ENCODE results near the gene RPL19.

GRCh38 chr17:39156491-39156890 is 43.6 kb upstream of the RPL19 start:
- no peak for TF ChIP-seq TAF1 (conservative IDR thresholded peaks at IDR 0.05)
- TF ChIP-seq, protein P1, sequence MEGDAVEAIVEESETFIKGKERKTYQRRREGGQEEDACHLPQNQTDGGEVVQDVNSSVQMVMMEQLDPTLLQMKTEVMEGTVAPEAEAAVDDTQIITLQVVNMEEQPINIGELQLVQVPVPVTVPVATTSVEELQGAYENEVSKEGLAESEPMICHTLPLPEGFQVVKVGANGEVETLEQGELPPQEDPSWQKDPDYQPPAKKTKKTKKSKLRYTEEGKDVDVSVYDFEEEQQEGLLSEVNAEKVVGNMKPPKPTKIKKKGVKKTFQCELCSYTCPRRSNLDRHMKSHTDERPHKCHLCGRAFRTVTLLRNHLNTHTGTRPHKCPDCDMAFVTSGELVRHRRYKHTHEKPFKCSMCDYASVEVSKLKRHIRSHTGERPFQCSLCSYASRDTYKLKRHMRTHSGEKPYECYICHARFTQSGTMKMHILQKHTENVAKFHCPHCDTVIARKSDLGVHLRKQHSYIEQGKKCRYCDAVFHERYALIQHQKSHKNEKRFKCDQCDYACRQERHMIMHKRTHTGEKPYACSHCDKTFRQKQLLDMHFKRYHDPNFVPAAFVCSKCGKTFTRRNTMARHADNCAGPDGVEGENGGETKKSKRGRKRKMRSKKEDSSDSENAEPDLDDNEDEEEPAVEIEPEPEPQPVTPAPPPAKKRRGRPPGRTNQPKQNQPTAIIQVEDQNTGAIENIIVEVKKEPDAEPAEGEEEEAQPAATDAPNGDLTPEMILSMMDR (IDR thresholded peaks at IDR 0.05; ENCODE audit: low read depth, low read length, missing input control): no peak
- no peak for TF ChIP-seq JUND (IDR thresholded peaks at IDR 0.05)
- TF ChIP-seq, protein P2, sequence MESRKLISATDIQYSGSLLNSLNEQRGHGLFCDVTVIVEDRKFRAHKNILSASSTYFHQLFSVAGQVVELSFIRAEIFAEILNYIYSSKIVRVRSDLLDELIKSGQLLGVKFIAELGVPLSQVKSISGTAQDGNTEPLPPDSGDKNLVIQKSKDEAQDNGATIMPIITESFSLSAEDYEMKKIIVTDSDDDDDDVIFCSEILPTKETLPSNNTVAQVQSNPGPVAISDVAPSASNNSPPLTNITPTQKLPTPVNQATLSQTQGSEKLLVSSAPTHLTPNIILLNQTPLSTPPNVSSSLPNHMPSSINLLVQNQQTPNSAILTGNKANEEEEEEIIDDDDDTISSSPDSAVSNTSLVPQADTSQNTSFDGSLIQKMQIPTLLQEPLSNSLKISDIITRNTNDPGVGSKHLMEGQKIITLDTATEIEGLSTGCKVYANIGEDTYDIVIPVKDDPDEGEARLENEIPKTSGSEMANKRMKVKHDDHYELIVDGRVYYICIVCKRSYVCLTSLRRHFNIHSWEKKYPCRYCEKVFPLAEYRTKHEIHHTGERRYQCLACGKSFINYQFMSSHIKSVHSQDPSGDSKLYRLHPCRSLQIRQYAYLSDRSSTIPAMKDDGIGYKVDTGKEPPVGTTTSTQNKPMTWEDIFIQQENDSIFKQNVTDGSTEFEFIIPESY (IDR thresholded peaks at IDR 0.05): no peak
- no peak for TF ChIP-seq GABPA (IDR thresholded peaks at IDR 0.05 in 1 of 2, conservative IDR thresholded peaks at IDR 0.05 in 1 of 2)
- TF ChIP-seq EGR1 (IDR thresholded peaks at IDR 0.05; ENCODE audit: low read depth in 2 of 2): no peak
- no peak for TF ChIP-seq SP1 (IDR thresholded peaks at IDR 0.05)
- TF ChIP-seq RAD21 (IDR thresholded peaks at IDR 0.05): no peak

All from liver (tissue), 3 donors.